Measurements from ENCODE around the gene STXBP6.
"Not testable (repeated sequence)": the region's sequence is repeated elsewhere in the genome, so short reads cannot be mapped to it uniquely, and the experiment has no call there.

Gene STXBP6

GRCh38 chr14:24954037-24954699 is 95.8 kb downstream of the STXBP6 start:
- no peak for DNase-seq

GRCh38 chr14:24952851-24953666 is 96.9 kb downstream of the STXBP6 start:
- no peak for DNase-seq

- DNase-seq = no peak
Observed at GRCh38 chr14:24948261-24948847, 101.6 kb downstream of the STXBP6 start.

GRCh38 chr14:24947131-24947530 is 102.8 kb downstream of the STXBP6 start:
- no peak for DNase-seq

- no peak for DNase-seq
Observed at GRCh38 chr14:24944800-24945199, 105.1 kb downstream of the STXBP6 start.

GRCh38 chr14:24943024-24943423 is 106.9 kb downstream of the STXBP6 start:
- no peak for DNase-seq

GRCh38 chr14:24941719-24942118 is 108.2 kb downstream of the STXBP6 start:
- no peak for DNase-seq

- no peak for DNase-seq
Observed at GRCh38 chr14:24940213-24940783, 109.6 kb downstream of the STXBP6 start.

- no peak for DNase-seq
Observed at GRCh38 chr14:24938593-24938992, 111.4 kb downstream of the STXBP6 start.

- no peak for DNase-seq
Observed at GRCh38 chr14:24937300-24937699, 112.6 kb downstream of the STXBP6 start.

GRCh38 chr14:24936773-24937172 is 113.2 kb downstream of the STXBP6 start:
- DNase-seq = not testable (repeated sequence)

GRCh38 chr14:24935796-24936195 is 114.2 kb downstream of the STXBP6 start:
- no peak for DNase-seq

GRCh38 chr14:24928386-24928900 is 121.5 kb downstream of the STXBP6 start:
- no peak for DNase-seq

GRCh38 chr14:24927809-24928208 is 122.1 kb downstream of the STXBP6 start:
- no peak for DNase-seq

GRCh38 chr14:24925771-24926374 is 124.1 kb downstream of the STXBP6 start:
- DNase-seq = no peak

- no peak for DNase-seq
Observed at GRCh38 chr14:24924544-24924943, 125.4 kb downstream of the STXBP6 start.

GRCh38 chr14:24921903-24922302 is 128.0 kb downstream of the STXBP6 start:
- peak; percentile 69 for DNase-seq

GRCh38 chr14:24920265-24921075 is 129.5 kb downstream of the STXBP6 start:
- no peak for DNase-seq

- DNase-seq = no peak
Observed at GRCh38 chr14:24918822-24919221, 131.1 kb downstream of the STXBP6 start.

GRCh38 chr14:24915958-24916595 is 133.9 kb downstream of the STXBP6 start:
- DNase-seq = no peak

- DNase-seq = no peak
Observed at GRCh38 chr14:24915403-24915921, 134.5 kb downstream of the STXBP6 start.

All from fibroblast of skin of back (primary cell).